LHCN-M2 (cell line): ENCODE data around the gene KDM2B. TPM values are rescaled to one million over a fixed set of nuclear protein-coding genes. Genes with fewer than 3 reads are reported as not detected.
A peak's percentile ranks its signal among the peaks of the same experiment; 100 is the strongest.
"Not testable (repeated sequence)": the region's sequence is repeated elsewhere in the genome, so short reads cannot be mapped to it uniquely, and the experiment has no call there.

Experiments
- DNase-seq: peaks from one replicate; pipeline ENCODE4 v3.0.0-alpha.2; 2012; ENCODE audit warnings: low read depth
- total RNA-seq: library from RNA; depleted of rRNA; stranded (reverse); fragments of >200 nt; gene quantifications from 2 replicates; pipeline ENCODE4 v1.2.3, GENCODE V29; 2014; rRNA removed

The KDM2B gene
- total RNA-seq, 1 experiment from 2014 or later = 28.8 TPM

GRCh38 chr12:121390856-121391255 lies 190.0 kb downstream of the KDM2B start:
- DNase-seq = no peak

- peak; percentile 49 for DNase-seq
These were observed 192.3 kb downstream of the KDM2B start for GRCh38 chr12:121388421-121388981.

GRCh38 chr12:121384891-121385290 lies 195.9 kb downstream of the KDM2B start:
- not testable (repeated sequence) for DNase-seq

GRCh38 chr12:121383601-121384021 lies 197.2 kb downstream of the KDM2B start:
- DNase-seq = no peak

GRCh38 chr12:121379945-121380344 lies 200.9 kb downstream of the KDM2B start:
- DNase-seq = no peak

Other genes with a start within 250 kb of the KDM2B start
- 131 and 137 TPM in 2 replicates for gene ANAPC5, start 228.6 kb downstream of the KDM2B start, total RNA-seq
- gene RNF34, start 180.9 kb downstream of the KDM2B start, total RNA-seq = 49.5 and 59.9 TPM in 2 replicates
- 11.4 and 15.5 TPM in 2 replicates for gene ORAI1, start 45.5 kb upstream of the KDM2B start, total RNA-seq
- gene MORN3, start 88.6 kb upstream of the KDM2B start, total RNA-seq = 0.06 TPM in 1 of 2 replicates, not detected in the other
- gene TMEM120B, start 131.7 kb upstream of the KDM2B start, total RNA-seq = 13.0 and 13.6 TPM in 2 replicates
- 1.8 and 2.5 TPM in 2 replicates for gene RHOF, start 212.7 kb upstream of the KDM2B start, total RNA-seq
- gene SETD1B, start 223.0 kb upstream of the KDM2B start, total RNA-seq = 2.2 and 2.9 TPM in 2 replicates